ENCODE data around the gene NFKBIE.

GRCh38 chr6:44311767-44312166 is 46.4 kb upstream of the NFKBIE start:
- TF ChIP-seq, protein P1, sequence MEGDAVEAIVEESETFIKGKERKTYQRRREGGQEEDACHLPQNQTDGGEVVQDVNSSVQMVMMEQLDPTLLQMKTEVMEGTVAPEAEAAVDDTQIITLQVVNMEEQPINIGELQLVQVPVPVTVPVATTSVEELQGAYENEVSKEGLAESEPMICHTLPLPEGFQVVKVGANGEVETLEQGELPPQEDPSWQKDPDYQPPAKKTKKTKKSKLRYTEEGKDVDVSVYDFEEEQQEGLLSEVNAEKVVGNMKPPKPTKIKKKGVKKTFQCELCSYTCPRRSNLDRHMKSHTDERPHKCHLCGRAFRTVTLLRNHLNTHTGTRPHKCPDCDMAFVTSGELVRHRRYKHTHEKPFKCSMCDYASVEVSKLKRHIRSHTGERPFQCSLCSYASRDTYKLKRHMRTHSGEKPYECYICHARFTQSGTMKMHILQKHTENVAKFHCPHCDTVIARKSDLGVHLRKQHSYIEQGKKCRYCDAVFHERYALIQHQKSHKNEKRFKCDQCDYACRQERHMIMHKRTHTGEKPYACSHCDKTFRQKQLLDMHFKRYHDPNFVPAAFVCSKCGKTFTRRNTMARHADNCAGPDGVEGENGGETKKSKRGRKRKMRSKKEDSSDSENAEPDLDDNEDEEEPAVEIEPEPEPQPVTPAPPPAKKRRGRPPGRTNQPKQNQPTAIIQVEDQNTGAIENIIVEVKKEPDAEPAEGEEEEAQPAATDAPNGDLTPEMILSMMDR (IDR thresholded peaks at IDR 0.05): no peak
- no peak for TF ChIP-seq EZH2 (IDR thresholded peaks at IDR 0.05; ENCODE audit: borderline replicate concordance, insufficient read depth, low read depth, low read length, poor library complexity, severe bottlenecking)
